Activated CD8-positive, alpha-beta T cell treated with anti-CD3 and anti-CD28 coated beads for 36 hours (primary cell): Measurements from ENCODE around the gene NARS2. TPM values are rescaled to one million over a fixed set of nuclear protein-coding genes. Genes with fewer than 3 reads are reported as not detected.
"Not testable (repeated sequence)": the region's sequence is repeated elsewhere in the genome, so short reads cannot be mapped to it uniquely, and the experiment has no call there.

Experiments
- ATAC-seq: fragments of 200-7000 bp; cut with Tn5 transposase; one replicate; pipeline ENCODE4 v1.10.0; 2021; ENCODE audit warnings: mild to moderate bottlenecking, moderate library complexity
- CTCF ChIA-PET: fragments of 350-600 bp; sonication (Branson Sonifier 250); formaldehyde crosslinking; loops from one replicate; lab custom pipeline; 2021; ENCODE audit warnings: antibody characterized with exemption; lab: Charles Lee
- POLR2A ChIA-PET: fragments of 350-600 bp; sonication (Branson Sonifier 250); formaldehyde crosslinking; loops from one replicate; lab custom pipeline; 2021; ENCODE audit warnings: antibody characterized with exemption; lab: Charles Lee
- DNase-seq: peaks from one replicate; pipeline ENCODE4 v3.0.0-alpha.2; 2020
- H3K27ac Mint-ChIP-seq: one replicate; pipeline ENCODE4 v1.8.0; 2021; ENCODE audit warnings: mild to moderate bottlenecking, mixed read lengths
- H3K27me3 Mint-ChIP-seq: one replicate; pipeline ENCODE4 v1.8.0; 2021; ENCODE audit warnings: mixed read lengths
- H3K36me3 Mint-ChIP-seq: one replicate; pipeline ENCODE4 v1.8.0; 2021; ENCODE audit warnings: low read depth, mixed read lengths
- H3K4me1 Mint-ChIP-seq: one replicate; pipeline ENCODE4 v1.8.0; 2021; ENCODE audit warnings: low read depth, mixed read lengths
- H3K4me3 Mint-ChIP-seq: one replicate; pipeline ENCODE4 v1.8.0; 2021; ENCODE audit warnings: mild to moderate bottlenecking, moderate library complexity, mixed read lengths
- H3K9me3 Mint-ChIP-seq: one replicate; pipeline ENCODE4 v1.8.0; 2021; ENCODE audit warnings: mixed read lengths
- intact Hi-C: fragments of 100-400 bp; cut with micrococcal nuclease; formaldehyde crosslinking; loops from one replicate; pipeline ENCODE4 v1.10.0; 2022
- total RNA-seq, 2 experiments: library from RNA; stranded (reverse); gene quantifications; one replicate each; pipeline ENCODE4 v1.2.3, GENCODE V29; 2021
- TF ChIP-seq, protein P1 (sequence below): fragments of 200-600 bp; IDR thresholded peaks from one replicate; pipeline ENCODE4 v1.8.0; 2022; ENCODE audit warnings: antibody characterized with exemption, mild to moderate bottlenecking

The NARS2 gene
- total RNA-seq, 2 experiments from 2014 or later, result 26.2 to 32.1 TPM

DNA sequence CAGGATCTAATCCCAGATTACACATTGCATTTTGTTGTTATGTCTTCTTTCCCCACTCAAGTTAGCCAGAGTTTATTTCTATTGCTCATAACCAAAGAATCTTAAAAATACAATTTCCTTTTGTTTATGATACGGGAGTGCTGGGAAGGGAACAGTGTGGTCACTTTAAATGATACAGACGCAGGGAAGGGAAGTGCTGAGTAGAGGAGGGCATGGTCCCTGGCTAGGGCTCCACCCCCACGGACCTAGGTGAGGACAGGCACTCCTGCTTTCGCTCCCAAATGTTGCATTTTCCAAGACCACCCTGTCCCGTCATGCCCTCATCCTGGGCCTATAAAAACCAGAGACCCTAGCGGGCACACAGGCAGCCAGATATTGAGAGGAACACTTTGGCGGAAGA lies 30.6 kb upstream of the NARS2 start:
- ChIA-PET CTCF (no interaction called here), POLR2A (no interaction called here)
- TF ChIP-seq, protein P1, sequence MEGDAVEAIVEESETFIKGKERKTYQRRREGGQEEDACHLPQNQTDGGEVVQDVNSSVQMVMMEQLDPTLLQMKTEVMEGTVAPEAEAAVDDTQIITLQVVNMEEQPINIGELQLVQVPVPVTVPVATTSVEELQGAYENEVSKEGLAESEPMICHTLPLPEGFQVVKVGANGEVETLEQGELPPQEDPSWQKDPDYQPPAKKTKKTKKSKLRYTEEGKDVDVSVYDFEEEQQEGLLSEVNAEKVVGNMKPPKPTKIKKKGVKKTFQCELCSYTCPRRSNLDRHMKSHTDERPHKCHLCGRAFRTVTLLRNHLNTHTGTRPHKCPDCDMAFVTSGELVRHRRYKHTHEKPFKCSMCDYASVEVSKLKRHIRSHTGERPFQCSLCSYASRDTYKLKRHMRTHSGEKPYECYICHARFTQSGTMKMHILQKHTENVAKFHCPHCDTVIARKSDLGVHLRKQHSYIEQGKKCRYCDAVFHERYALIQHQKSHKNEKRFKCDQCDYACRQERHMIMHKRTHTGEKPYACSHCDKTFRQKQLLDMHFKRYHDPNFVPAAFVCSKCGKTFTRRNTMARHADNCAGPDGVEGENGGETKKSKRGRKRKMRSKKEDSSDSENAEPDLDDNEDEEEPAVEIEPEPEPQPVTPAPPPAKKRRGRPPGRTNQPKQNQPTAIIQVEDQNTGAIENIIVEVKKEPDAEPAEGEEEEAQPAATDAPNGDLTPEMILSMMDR, result no peak
- intact Hi-C loops, result no loop called here
- Mint-ChIP-seq H3K4me1 (no peaks in the 10 kb centered on the region), H3K27ac (no peak overlapping the region), H3K9me3 (no peaks in the 10 kb centered on the region), H3K27me3 (peaks cover 22% of the 10 kb centered on the region), H3K4me3 (no peak overlapping the region), H3K36me3 (no peaks in the 10 kb centered on the region)
- ATAC-seq (no peak), DNase-seq (no peak)

DNA sequence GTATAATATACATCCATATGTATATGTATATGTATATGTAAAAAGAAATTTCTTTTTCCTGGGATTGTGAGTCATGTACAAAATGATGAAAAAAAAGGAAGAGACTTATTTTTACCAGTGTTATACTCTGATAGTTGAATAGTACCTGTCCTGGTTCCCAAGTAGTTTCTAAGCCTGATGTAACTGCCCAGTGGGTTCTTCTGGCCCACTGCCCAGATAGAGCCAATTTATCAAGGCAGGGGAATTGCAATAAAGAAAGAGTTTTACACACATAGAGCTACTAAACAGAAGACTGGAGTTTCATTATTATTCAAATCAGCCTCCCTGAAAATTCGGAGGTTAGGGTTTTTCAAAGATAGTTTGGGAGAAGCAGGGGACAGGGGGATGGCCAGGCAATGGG lies 29.1 kb upstream of the NARS2 start:
- CTCF ChIA-PET, result no interaction called here
- DNase-seq (no peak), ATAC-seq (no peak)
- Mint-ChIP-seq H3K9me3 (no peaks in the 10 kb centered on the region), H3K27ac (no peak overlapping the region), H3K4me1 (no peaks in the 10 kb centered on the region), H3K27me3 (peaks cover 25% of the 10 kb centered on the region), H3K36me3 (no peaks in the 10 kb centered on the region), H3K4me3 (no peak overlapping the region)
- POLR2A ChIA-PET, result no interaction called here
- intact Hi-C loops, result no loop called here
- TF ChIP-seq, protein P1, result no peak

DNA sequence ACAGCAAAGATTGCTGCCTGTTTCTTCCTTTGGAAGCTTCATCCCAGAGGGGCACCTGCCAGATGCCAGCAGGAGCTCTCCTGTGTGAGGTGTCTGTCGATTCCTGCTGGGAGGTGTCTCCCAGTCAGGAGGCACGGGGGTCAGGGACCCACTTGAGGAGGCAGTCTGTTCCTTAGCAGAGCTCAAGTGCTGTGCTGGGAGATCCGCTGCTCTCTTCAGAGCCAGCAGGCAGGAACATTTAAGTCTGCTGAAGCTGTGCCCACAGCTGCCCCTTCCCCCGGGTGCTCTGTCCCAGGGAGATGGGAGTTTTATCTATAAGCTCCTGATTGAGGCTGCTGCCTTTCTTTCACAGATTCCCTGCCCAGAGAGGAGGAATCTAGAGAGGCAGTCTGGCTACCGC lies 28.1 kb upstream of the NARS2 start:
- intact Hi-C loops, H3K36me3 Mint-ChIP-seq, ATAC-seq, DNase-seq, H3K27ac Mint-ChIP-seq, H3K4me1 Mint-ChIP-seq, POLR2A ChIA-PET, H3K4me3 Mint-ChIP-seq, CTCF ChIA-PET, H3K9me3 Mint-ChIP-seq: not testable (repeated sequence)
- peaks cover 25% of the 10 kb centered on the region for H3K27me3 Mint-ChIP-seq

DNA sequence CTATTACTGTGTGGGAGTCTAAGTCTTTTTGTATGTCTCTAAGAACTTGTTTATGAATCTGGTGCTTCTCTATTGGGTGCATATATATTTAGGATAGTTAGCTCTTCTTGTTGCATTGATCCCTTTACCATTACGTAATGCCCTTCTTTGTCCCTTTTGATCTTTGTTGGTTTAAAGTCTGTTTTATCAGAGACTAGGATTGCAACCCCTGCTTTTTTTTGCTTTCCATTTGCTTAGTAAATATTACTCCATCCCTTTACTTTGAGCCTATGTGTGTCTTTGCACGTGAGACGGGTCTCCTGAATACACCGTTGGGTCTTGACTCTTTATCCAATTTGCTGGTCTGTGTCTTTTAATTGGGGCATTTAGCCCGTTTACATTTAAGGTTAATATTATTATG lies 26.4 kb upstream of the NARS2 start:
- H3K4me3 Mint-ChIP-seq, H3K4me1 Mint-ChIP-seq, H3K27ac Mint-ChIP-seq, intact Hi-C loops, ATAC-seq, CTCF ChIA-PET, H3K36me3 Mint-ChIP-seq, POLR2A ChIA-PET, DNase-seq, H3K9me3 Mint-ChIP-seq: not testable (repeated sequence)
- peaks cover 25% of the 10 kb centered on the region for H3K27me3 Mint-ChIP-seq

DNA sequence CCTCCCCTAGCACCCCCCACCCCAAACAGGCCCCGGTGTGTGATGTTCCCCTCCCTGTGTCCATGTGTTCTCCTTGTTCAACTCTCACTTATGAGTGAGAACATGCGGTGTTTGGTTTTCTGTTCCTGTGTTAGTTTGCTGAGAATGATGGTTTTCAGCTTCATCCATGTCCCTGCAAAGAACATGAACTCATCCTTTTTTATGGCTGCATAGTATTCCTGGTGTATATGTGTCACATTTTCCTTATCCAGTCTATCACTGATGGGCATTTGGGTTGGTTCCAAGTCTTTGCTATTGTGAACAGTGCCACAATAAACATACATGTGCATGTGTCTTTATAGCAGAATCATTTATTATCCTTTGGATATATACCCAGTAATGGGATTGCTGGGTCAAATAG lies 22.9 kb upstream of the NARS2 start:
- DNase-seq, H3K36me3 Mint-ChIP-seq, H3K4me1 Mint-ChIP-seq, ATAC-seq, H3K27ac Mint-ChIP-seq, intact Hi-C loops, H3K4me3 Mint-ChIP-seq, POLR2A ChIA-PET, H3K9me3 Mint-ChIP-seq: not testable (repeated sequence)
- peaks cover 21% of the 10 kb centered on the region for H3K27me3 Mint-ChIP-seq
- CTCF ChIA-PET, result interaction anchor here (1.2 kb wide), 1 partner anchor 48 kb away, joined by 3 read pairs; no protein-coding TSS in a partner anchor

DNA sequence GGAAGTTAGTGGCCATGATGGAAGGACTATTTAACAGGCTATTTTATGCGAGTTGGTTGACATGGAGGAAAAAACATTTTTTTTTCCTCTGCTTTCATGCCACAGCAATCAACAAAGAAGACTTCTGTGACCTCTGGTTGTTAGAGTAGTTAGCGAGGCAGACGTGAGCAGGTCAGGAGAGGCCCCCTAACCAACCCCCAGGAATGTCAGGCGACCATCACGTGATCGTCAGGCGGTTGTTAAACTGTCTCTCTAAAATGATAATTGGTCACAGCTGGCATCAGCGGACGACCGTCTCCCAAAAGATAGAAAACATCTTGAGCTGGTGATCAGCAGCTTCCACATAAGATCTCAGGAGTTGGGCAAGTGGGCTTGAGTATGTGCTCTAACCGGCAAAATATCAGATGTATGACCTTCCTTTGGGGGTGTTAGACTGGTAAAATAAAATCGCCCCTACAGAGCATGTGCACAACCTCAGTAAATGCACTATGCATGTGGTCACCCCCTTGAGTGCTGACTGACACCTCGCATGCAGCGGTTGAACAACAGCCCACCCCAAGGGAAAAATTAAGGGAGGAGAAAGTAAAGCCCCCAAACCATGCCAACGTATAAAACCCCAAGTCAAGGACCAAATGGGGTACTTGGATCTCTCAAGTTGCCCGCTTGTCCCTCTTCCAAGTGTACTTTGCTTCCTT lies 20.9 kb upstream of the NARS2 start:
- ATAC-seq, result no peak
- POLR2A ChIA-PET, result no interaction called here
- H3K4me3 Mint-ChIP-seq, result no peak overlapping the region

More for the DNA sequence above, 20.9 kb upstream of the NARS2 start:
- H3K27me3 Mint-ChIP-seq, result peaks cover 9% of the 10 kb centered on the region
- H3K9me3 Mint-ChIP-seq, result no peaks in the 10 kb centered on the region
- no peak overlapping the region for H3K27ac Mint-ChIP-seq
- no peaks in the 10 kb centered on the region for H3K36me3 Mint-ChIP-seq
- intact Hi-C loops, result no loop called here
- no peak for DNase-seq
- CTCF ChIA-PET, result no interaction called here
- TF ChIP-seq, protein P1, result no peak
- H3K4me1 Mint-ChIP-seq, result no peaks in the 10 kb centered on the region
